ENCODE measurements around the gene DDX19B.

Gene DDX19B

DNA sequence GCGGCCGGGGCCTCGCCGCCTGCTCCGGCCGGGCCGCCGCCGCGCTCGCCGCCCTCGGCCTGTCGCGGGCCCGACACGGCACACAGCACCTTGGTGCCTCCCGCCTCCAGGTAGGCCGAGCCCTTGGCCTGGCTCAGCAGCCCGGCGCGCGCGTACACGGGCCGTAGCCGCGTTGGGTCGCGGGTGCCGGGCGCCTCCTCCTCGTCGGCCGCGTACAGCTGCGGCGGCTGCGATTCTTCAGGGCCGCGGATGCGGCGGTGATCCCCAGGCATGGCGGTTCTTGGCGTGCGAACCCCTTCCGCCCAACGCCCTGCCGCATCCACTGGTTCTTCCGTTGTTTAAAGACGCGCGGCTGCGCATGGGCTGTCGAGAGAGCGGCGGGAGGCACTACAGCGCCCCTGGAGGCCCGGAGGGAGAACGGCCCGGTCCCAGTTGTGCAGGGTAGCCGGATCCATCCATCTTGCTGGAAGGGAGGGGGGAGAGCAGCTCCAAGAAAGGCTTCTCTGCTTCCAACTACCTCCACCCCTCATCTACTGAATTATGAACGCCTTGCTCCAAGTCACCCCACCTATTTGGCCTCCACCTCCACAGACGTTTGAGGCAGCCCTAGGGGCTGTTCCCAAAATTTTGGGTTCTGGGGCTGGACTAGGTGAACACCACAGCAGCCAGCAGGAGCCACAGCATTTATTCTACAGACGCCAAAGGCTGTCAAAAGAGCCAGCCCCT, 47.2 kb upstream of the DDX19B start, which contains the start of gene EXOSC6 (continued):
- peak; percentile 70 for TF ChIP-seq ZNF366 (tag by site-specific recombination; conservative IDR thresholded peaks at IDR 0.05)
- no peak for TF ChIP-seq ZNF26 (tag by site-specific recombination; IDR thresholded peaks at IDR 0.05)
- TF ChIP-seq ZNF175 (tag by site-specific recombination; IDR thresholded peaks at IDR 0.05), result no peak
- TF ChIP-seq, protein P1, sequence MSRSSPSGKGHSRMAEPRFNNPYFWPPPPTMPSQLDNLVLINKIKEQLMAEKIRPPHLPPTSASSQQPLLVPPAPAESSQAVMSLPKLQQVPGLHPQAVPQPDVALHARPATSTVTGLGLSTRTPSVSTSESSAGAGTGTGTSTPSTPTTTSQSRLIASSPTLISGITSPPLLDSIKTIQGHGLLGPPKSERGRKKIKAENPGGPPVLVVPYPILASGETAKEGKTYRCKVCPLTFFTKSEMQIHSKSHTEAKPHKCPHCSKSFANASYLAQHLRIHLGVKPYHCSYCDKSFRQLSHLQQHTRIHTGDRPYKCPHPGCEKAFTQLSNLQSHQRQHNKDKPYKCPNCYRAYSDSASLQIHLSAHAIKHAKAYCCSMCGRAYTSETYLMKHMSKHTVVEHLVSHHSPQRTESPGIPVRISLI (tag by site-specific recombination; IDR thresholded peaks at IDR 0.05), result no peak
- no peak for TF ChIP-seq ZNF747 (tag by site-specific recombination; IDR thresholded peaks at IDR 0.05)
- no peak for TF ChIP-seq ZNF521 (tag by site-specific recombination; IDR thresholded peaks at IDR 0.05)
- no peak for TF ChIP-seq ZNF776 (tag by site-specific recombination; IDR thresholded peaks at IDR 0.05; ENCODE audit: borderline replicate concordance)
- peak; percentile 99 for TF ChIP-seq PRDM10 (tag by site-specific recombination; IDR thresholded peaks at IDR 0.05)
- TF ChIP-seq ZNF785 (tag by site-specific recombination; IDR thresholded peaks at IDR 0.05), result no peak
- TF ChIP-seq, protein P2, sequence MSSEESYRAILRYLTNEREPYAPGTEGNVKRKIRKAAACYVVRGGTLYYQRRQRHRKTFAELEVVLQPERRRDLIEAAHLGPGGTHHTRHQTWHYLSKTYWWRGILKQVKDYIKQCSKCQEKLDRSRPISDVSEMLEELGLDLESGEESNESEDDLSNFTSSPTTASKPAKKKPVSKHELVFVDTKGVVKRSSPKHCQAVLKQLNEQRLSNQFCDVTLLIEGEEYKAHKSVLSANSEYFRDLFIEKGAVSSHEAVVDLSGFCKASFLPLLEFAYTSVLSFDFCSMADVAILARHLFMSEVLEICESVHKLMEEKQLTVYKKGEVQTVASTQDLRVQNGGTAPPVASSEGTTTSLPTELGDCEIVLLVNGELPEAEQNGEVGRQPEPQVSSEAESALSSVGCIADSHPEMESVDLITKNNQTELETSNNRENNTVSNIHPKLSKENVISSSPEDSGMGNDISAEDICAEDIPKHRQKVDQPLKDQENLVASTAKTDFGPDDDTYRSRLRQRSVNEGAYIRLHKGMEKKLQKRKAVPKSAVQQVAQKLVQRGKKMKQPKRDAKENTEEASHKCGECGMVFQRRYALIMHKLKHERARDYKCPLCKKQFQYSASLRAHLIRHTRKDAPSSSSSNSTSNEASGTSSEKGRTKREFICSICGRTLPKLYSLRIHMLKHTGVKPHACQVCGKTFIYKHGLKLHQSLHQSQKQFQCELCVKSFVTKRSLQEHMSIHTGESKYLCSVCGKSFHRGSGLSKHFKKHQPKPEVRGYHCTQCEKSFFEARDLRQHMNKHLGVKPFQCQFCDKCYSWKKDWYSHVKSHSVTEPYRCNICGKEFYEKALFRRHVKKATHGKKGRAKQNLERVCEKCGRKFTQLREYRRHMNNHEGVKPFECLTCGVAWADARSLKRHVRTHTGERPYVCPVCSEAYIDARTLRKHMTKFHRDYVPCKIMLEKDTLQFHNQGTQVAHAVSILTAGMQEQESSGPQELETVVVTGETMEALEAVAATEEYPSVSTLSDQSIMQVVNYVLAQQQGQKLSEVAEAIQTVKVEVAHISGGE (tag by site-specific recombination; conservative IDR thresholded peaks at IDR 0.05; ENCODE audit: low read depth), result peak; percentile 94
- 0 out of 2 replicates have a peak, but pooled peaks have one; percentile 91 for TF ChIP-seq HOXC10 (CRISPR knock-in tag; IDR thresholded peaks at IDR 0.05)
- TF ChIP-seq TRIM28 (IDR thresholded peaks at IDR 0.05; ENCODE audit: borderline replicate concordance, low read length), result no peak
- peak; percentile 48; the same call in 1 of the 2 replicates for TF ChIP-seq ZNF639 (tag by site-specific recombination; IDR thresholded peaks at IDR 0.05)
- TF ChIP-seq ZNF239 (tag by site-specific recombination; IDR thresholded peaks at IDR 0.05), result 0 out of 2 replicates have a peak, but pooled peaks have one; percentile 56
- TF ChIP-seq ZFP41 (tag by site-specific recombination; IDR thresholded peaks at IDR 0.05; ENCODE audit: borderline replicate concordance), result no peak
- TF ChIP-seq ZNF791 (tag by site-specific recombination; IDR thresholded peaks at IDR 0.05), result no peak
- TF ChIP-seq RBAK (tag by site-specific recombination; IDR thresholded peaks at IDR 0.05), result no peak
- TF ChIP-seq ZBTB10 (tag by site-specific recombination; IDR thresholded peaks at IDR 0.05), result 0 out of 2 replicates have a peak, but pooled peaks have one; percentile 64
- no peak; the same call in 1 of the 2 replicates for TF ChIP-seq ZNF335 (tag by site-specific recombination; conservative IDR thresholded peaks at IDR 0.05)
- 0 out of 2 replicates have a peak, but pooled peaks have one; percentile 69 for TF ChIP-seq OVOL3 (tag by site-specific recombination; IDR thresholded peaks at IDR 0.05)
- no peak for TF ChIP-seq GFI1B (tag by site-specific recombination; IDR thresholded peaks at IDR 0.05)
- no peak for TF ChIP-seq ZNF354C (tag by site-specific recombination; IDR thresholded peaks at IDR 0.05; ENCODE audit: borderline replicate concordance, low read depth)
- TF ChIP-seq, protein P3, sequence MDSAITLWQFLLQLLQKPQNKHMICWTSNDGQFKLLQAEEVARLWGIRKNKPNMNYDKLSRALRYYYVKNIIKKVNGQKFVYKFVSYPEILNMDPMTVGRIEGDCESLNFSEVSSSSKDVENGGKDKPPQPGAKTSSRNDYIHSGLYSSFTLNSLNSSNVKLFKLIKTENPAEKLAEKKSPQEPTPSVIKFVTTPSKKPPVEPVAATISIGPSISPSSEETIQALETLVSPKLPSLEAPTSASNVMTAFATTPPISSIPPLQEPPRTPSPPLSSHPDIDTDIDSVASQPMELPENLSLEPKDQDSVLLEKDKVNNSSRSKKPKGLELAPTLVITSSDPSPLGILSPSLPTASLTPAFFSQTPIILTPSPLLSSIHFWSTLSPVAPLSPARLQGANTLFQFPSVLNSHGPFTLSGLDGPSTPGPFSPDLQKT (IDR thresholded peaks at IDR 0.05; ENCODE audit: borderline replicate concordance, low read depth, low read length), result no peak
- peak; percentile 77; the same call in 1 of the 2 replicates for TF ChIP-seq KLF1 (tag by site-specific recombination; IDR thresholded peaks at IDR 0.05)

All from HEK293 (cell line).